HG03469 (cell line): Measurements from ENCODE around the gene FREM1.
A peak's percentile ranks its signal among the peaks of the same experiment; 100 is the strongest.

Source experiments
- ATAC-seq: cut with Tn5 transposase; IDR thresholded peaks from one replicate; pipeline ENCODE4 v1.9.1; 2021; ENCODE audit warnings: mild to moderate bottlenecking, moderate library complexity, moderate number of reproducible peaks; ENCODE audit not compliant: unreplicated experiment

FREM1 gene

DNA sequence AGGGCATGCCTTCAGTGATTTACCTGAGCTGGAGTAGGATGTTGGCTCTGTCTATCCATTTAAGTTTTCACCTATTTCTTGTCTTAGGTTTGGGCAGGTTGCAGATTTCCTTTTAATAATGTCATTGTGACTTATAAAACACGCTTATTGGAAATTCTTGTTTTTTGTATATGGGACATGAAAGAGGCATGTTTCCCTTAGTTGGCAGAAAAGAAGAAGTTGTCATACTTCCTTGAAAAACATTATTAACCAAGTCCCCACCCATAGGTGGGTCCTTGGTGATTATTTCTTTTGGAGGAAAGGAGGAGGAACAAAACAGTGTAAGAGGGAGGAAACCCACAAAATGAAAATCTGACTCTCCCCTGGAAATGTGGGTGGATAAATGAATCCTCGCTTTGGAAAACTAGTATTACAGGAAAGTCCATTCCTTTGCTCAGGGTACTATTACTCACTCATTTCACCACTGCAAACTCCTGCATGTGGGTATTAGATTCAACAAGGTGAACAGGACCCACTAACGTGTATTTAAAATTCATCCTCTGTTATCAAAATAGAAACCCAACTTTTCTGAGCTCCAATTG, 197.0 kb downstream of the FREM1 start:
- no peak for ATAC-seq

DNA sequence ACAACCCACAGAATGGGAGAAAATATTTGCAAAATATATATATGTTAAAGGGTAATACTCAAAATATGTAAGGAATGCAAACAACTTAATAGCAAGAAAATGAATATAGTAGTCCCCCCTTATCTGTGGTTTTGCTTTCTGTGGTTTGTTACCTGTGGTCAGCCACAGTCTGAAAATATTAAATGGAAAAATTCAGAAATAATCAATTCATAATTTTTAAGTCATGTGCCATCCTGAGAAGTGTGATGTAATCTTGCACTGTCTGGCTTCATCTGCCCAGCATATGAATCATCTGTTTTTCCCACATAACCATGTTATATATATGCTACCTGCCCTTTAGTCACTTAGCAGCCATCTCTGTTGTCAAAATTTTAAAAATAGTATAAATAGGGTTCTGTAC, 199.4 kb downstream of the FREM1 start:
- no peak for ATAC-seq

DNA sequence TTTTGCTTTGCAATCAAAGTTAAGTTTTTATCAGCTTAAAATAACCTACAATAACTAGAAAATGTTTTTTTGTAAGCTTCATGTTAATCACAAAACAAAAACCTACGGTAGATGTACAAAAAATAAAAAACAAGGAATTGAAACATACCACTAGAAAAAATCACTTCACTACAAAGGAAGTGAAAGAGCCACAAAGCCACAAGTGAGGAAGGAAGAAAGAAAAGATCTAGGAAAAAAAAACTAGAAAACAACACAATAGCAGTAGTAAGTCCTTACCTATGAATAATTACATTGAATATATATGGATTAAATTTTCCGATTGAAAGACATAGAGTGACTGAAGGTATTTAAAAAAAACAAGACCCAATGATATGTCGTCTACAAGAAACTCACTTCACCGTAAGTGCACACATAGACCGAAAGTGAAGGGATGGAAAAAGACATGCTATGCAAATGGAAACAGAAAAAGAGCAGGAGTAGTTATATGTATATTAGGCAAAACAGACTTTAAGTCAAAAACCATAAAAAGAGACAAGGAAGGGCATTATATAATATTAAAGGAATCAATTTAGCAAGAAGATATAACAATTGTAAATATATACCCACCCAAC, 203.6 kb downstream of the FREM1 start:
- peak; percentile 52 for ATAC-seq

DNA sequence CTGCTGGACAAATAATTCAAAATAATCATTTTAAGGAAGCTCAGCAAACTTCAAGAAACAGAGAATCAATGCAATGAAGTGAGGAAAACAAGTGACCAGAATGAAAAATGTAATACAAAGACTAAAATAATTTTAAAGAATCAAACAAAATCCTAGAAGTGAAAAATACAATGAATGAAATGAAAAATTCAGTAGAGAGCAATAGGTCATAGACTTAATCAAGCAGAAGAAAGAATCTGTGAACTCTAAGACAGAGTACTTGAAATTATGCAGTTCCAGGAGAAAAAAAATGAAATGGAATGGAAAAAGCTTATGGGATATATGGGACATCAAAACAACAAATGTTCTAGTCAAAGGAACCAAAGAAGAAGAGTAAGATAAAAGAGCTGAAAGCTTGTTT, 205.1 kb downstream of the FREM1 start:
- no peak for ATAC-seq

DNA sequence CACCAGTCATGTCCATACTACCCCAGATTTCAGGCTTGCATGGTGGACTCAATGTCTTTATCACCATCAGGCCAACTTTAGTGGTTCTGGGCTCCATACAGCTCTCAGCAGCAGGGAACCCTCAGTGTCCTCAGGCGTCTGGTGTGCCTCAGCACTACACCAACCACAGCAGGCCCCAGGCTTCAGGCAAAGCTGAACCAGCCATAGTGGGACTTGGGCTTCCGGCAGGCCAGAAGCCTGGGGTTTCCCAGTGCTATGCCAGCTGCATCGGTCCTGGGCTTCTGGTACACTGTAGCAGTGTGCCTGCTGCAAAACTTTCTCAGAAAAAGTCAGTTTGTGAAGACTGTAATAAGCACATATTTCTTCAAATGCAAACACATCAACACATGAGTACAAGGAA, 205.9 kb downstream of the FREM1 start:
- no peak for ATAC-seq

DNA sequence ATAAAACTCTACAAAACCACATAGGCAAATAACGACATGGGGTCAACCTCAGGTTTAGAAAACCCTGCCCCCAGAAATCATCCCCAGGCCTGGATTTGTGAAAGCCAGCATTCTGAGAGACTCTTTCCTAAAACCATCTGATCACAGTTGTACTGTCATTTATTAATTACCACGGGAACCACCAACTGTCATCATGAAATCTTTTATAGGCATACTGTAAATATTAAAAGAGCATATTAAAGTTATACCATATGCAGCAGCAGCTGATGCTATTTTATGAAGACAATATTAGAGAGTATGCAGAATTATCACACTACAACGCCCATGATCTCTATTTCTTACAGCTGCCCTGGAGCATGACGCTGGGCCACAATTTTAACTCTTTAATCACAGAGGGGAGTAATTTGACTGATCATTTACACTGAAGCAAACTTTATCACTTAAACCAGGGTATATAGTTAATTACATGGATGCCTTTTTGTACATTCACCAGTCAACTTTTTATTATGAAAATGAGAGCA, 208.0 kb downstream of the FREM1 start:
- ATAC-seq = no peak

DNA sequence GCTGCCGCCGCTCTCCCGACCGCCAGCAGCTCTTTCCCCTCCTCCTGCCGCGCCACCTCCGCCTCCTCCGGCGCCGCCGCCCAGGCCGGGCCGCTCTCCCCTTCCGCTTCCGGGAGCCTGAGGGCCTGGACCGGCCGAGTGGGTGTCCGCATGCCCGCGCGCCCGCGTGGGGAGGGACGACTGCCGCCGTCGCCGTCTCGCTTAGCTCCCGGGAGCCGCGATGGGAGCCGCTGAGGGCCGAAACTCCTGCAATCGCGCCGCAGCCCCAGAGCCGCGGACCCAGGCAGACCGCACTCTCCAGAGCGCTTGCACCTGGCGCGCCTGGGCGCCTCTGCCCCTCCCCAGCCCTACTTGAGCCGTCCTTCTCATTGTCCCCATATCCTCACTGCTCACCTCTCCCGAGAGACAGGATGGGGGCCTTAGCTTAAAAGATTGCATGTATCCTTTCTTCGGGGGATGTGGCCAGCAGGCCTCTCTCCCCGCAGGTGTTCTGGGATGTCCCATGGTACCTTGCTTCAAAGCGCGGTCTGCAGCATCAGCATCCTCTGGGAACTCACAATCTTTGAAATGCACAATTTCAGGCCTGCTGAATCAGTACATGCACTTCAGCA, 216.9 kb downstream of the FREM1 start, which contains the start of gene ZDHHC21:
Gene ZDHHC21, minus strand, starts transcription at position 182 of the 611 bp plus-strand sequence. CDS start 19,092 bp downstream, outside the sequence.
- ATAC-seq = peak; percentile 64

DNA sequence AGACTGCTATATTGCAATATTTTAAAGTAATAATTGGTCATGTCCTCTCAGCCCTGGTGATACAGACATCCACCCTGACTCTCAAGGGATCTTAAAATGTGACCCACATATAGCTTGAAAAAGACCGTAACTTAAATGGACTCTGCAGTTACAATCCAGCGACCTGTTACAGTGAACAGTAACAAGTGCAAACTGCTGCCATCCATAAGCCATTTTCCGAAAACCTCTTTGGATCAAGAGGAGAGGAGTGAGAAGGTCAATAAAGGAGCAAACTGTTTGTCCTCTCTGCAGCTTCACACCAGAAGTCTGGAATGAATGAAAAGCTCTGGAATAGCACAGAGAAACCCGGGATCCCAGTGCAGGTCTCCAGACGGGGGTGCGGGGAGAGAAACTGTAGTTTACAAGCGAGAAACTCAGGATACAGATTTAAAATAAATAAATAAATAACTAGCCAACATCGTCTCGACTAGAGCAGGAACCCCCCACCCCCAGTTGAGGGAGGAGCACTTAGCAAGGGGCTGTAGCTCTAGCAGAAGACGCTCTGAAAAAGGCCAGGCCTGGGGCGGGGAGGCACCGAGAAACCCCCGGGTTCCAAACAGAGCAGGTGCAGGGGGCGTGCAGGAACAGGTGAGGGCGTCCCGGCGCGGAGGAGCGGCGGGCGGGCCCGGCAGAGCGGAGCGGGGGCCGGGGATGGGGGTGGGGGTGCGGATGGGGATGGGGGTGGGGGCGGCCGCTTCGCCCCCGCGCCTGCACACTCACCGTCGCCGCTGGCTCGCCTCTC, 217.6 kb downstream of the FREM1 start:
- peak; percentile 25 for ATAC-seq

DNA sequence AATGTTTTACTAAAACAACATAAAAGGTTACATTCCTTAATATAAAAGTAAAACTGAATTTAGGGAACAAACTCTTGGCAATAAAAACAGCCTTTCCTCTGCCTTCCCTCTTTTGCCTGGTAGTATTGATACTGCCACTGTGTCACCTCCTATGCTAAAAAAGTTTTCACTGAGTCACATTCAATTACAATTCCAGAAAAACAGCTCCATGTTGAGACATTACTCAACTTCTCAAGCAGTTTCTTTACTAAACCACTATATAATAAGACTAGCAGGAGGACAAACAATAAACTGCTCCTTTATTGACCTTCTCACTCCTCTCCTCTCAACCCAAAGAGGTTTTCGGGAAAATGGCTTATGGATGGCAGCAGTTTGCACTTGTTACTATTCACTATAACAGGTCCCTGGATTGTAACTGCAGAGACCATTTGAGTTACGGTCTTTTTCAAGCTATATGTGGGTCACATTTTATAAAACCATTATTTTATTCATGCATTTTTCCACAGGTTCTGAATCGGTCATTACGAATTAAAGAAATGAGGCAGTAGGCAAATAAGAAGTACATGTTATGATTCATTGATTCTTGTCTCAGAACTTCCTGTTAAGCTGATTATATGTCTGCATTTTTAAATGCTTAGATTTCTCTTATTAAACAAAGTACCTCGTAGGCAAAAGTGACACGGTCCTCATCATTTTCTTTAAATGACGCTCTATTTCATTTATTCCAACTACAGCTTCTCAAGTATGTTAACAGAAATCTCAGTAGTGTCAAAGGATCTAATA, 219.1 kb downstream of the FREM1 start:
- no peak for ATAC-seq

DNA sequence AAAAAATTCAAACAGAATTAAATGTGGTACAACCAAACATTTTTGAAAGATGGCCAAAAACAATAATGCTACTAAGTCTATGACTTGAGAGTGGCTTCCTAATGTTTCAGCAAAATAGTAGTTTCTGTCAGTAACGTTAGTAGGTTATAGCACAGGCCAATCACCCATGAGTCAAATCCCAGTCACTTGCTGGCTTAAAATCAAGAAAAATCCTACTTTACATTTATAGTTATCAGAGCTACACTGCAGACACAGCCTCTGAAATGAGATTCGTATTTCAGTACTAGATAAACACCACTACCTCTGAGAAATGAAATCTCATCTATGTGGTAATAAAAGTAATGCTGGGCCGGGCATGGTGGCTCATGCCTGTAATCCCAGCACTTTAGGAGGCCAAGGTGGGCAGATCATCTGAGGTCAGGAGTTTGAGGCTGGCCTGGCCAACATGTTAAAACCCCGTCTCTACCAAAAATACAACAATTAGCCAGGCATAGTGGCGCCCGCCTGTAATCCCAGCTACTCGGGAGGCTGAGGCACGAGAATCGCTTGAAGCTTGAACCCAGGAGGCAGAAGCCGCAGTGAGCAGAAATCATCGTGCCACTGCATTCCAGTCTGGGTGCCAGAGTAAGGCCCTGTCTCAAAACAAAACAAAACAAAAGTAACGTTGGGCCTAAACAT, 223.0 kb downstream of the FREM1 start:
- no peak for ATAC-seq

DNA sequence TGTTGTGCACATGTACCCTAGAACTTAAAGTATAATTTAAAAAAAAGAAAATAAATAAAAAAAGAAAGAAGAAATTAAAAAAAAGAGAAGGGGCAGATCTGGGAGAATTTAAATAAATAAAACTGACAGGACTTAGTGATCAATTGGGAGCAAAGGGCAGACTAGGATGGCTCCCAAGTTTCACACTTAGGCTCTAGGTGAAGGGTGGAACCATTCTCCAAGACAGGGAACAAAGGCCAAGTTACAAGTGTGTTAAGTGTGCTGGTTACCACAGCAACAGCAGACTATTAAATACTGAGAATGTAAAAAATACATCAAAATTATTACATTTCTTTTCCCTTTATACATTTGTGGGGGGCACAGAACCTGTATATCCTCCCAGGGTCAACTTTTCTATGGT, 224.1 kb downstream of the FREM1 start:
- no peak for ATAC-seq
